ENCODE data around the gene SLC51A.

SLC51A gene

GRCh38 chr3:196246612-196247308 lies 30.4 kb downstream of the SLC51A start:
- DNase-seq, result no peak

- no peak for DNase-seq
These were observed 35.6 kb downstream of the SLC51A start for GRCh38 chr3:196251918-196252317.

GRCh38 chr3:196254376-196255283 lies 38.3 kb downstream of the SLC51A start:
- DNase-seq, result no peak

GRCh38 chr3:196255776-196256175 lies 39.4 kb downstream of the SLC51A start:
- DNase-seq, result no peak

GRCh38 chr3:196260784-196261183 lies 44.5 kb downstream of the SLC51A start:
- no peak for DNase-seq

GRCh38 chr3:196263819-196264218 lies 47.5 kb downstream of the SLC51A start:
- DNase-seq, result no peak

GRCh38 chr3:196268284-196269163 lies 52.2 kb downstream of the SLC51A start:
- no peak for DNase-seq

- DNase-seq, result no peak
These were observed 54.2 kb downstream of the SLC51A start for GRCh38 chr3:196270499-196270898.

GRCh38 chr3:196272826-196273225 lies 56.5 kb downstream of the SLC51A start:
- DNase-seq, result no peak

GRCh38 chr3:196273655-196274054 lies 57.3 kb downstream of the SLC51A start:
- DNase-seq, result no peak

- no peak for DNase-seq
These were observed 58.3 kb downstream of the SLC51A start for GRCh38 chr3:196274585-196274984.

GRCh38 chr3:196275126-196275525 lies 58.8 kb downstream of the SLC51A start:
- DNase-seq, result no peak

- DNase-seq, result no peak
These were observed 64.5 kb downstream of the SLC51A start for GRCh38 chr3:196280689-196281440.

- DNase-seq, result no peak
These were observed 65.6 kb downstream of the SLC51A start for GRCh38 chr3:196281962-196282361.
